Adrenal gland (tissue), 5 donors: ENCODE measurements around the gene ADGRF3.

Experiments used
- CTCF ChIP-seq, 6 experiments: fragments of 450-650 bp in 4 of 6; fragments of 200-600 bp in 2 of 6; sonication (generic) in 1 of 6; IDR thresholded peaks; 1 replicate in 5 of 6; 2 replicates in 1 of 6; pipeline versions ENCODE4 v1.5.1 to v1.8.0; 2016 to 2021; ENCODE audit warnings: antibody characterized with exemption in 6 of 6, mild to moderate bottlenecking in 2 of 6, moderate library complexity in 1 of 6
- POLR2A ChIP-seq, 2 donors: fragments of 450-650 bp; IDR thresholded peaks; one replicate each; pipeline ENCODE4 v1.6.1; 2017; ENCODE audit warnings: antibody characterized with exemption in 2 of 2, mild to moderate bottlenecking in 2 of 2, moderate library complexity in 1 of 2
- donor health status: DM: no; HTN: no; CAD: no.

- TF ChIP-seq CTCF (IDR thresholded peaks at IDR 0.05): no peak
- TF ChIP-seq POLR2A (IDR thresholded peaks at IDR 0.05): no peak
These were observed 18.1 kb upstream of the ADGRF3 start for GRCh38 chr2:26364669-26365068.
